HG03378 (cell line): ENCODE measurements around the gene MYLK2.

Experiments
- ATAC-seq: cut with Tn5 transposase; IDR thresholded peaks from one replicate; pipeline ENCODE4 v1.9.1; 2021; ENCODE audit warnings: mild to moderate bottlenecking, moderate library complexity; ENCODE audit not compliant: unreplicated experiment

Gene MYLK2

GRCh38 chr20:31851240-31851955 lies 32.2 kb downstream of the MYLK2 start:
- no peak for ATAC-seq

- no peak for ATAC-seq
Observed at GRCh38 chr20:31853481-31853880, 34.3 kb downstream of the MYLK2 start.

GRCh38 chr20:31856516-31856915 lies 37.4 kb downstream of the MYLK2 start:
- ATAC-seq, result no peak

- ATAC-seq, result peak; percentile 67
Observed at GRCh38 chr20:31857861-31858759, 39.0 kb downstream of the MYLK2 start.

- no peak for ATAC-seq
Observed at GRCh38 chr20:31858760-31859083, 39.6 kb downstream of the MYLK2 start.

GRCh38 chr20:31859266-31859997 lies 40.3 kb downstream of the MYLK2 start:
- ATAC-seq, result no peak

GRCh38 chr20:31859998-31860380 lies 40.8 kb downstream of the MYLK2 start:
- ATAC-seq, result no peak

- no peak for ATAC-seq
Observed at GRCh38 chr20:31860390-31861134, 41.4 kb downstream of the MYLK2 start.

GRCh38 chr20:31861135-31861384 lies 41.9 kb downstream of the MYLK2 start:
- no peak for ATAC-seq

- ATAC-seq, result no peak
Observed at GRCh38 chr20:31861385-31862156, 42.4 kb downstream of the MYLK2 start.

- ATAC-seq, result no peak
Observed at GRCh38 chr20:31862157-31862470, 43.0 kb downstream of the MYLK2 start.

- no peak for ATAC-seq
Observed at GRCh38 chr20:31862506-31862905, 43.4 kb downstream of the MYLK2 start.

- no peak for ATAC-seq
Observed at GRCh38 chr20:31863296-31864085, 44.3 kb downstream of the MYLK2 start.

GRCh38 chr20:31864521-31865400 lies 45.6 kb downstream of the MYLK2 start:
- no peak for ATAC-seq

- ATAC-seq, result no peak
Observed at GRCh38 chr20:31866221-31866620, 47.1 kb downstream of the MYLK2 start.

GRCh38 chr20:31868853-31869672 lies 49.9 kb downstream of the MYLK2 start:
- no peak for ATAC-seq

GRCh38 chr20:31869673-31869941 lies 50.5 kb downstream of the MYLK2 start:
- no peak for ATAC-seq
